Gastroesophageal sphincter (tissue), 4 donors: ENCODE data around the gene FNDC3B. TPM values are rescaled to one million over a fixed set of nuclear protein-coding genes. Genes with fewer than 3 reads are reported as not detected.
A peak's percentile ranks its signal among the peaks of the same experiment; 100 is the strongest.

Experiments
- ATAC-seq: fragments of 150-250 bp; one replicate; pipeline ENCODE4 v1.9.1; 2016; ENCODE audit warnings: mild to moderate bottlenecking, moderate library complexity
- H3K27ac ChIP-seq, 4 donors: fragments of 200-600 bp; sonication (generic) in 3 of 4; 1 replicate in 3 of 4; 2 replicates in 1 of 4; pipeline ENCODE4 v1.5.1; 2016 to 2019
- H3K27me3 ChIP-seq: fragments of 200-600 bp; sonication (generic); one replicate; pipeline ENCODE4 v1.5.1; 2019
- H3K36me3 ChIP-seq, 2 donors: fragments of 200-600 bp; sonication (generic); one replicate each; pipeline ENCODE4 v1.5.1; 2019; ENCODE audit warnings: control low read depth in 1 of 2
- H3K4me1 ChIP-seq, 3 donors: fragments of 200-600 bp; sonication (generic); 1 replicate in 2 of 3; 2 replicates in 1 of 3; pipeline ENCODE4 v1.5.1; 2016 to 2019; ENCODE audit warnings: control low read depth in 2 of 3
- H3K4me3 ChIP-seq, 2 donors: fragments of 200-600 bp; sonication (generic); one replicate each; pipeline ENCODE4 v1.5.1; 2019; ENCODE audit warnings: mild to moderate bottlenecking in 1 of 2, moderate library complexity in 1 of 2
- H3K9me3 ChIP-seq, 3 donors: fragments of 200-600 bp; sonication (generic); one replicate each; pipeline ENCODE4 v1.5.1; 2017 to 2019; ENCODE audit warnings: control low read depth in 2 of 3
- EP300 ChIP-seq: sonication (generic); formaldehyde crosslinking; IDR thresholded peaks from one replicate; pipeline ENCODE4 v1.6.1; 2017; ENCODE audit warnings: antibody characterized with exemption, mild to moderate bottlenecking
- POLR2A ChIP-seq, 2 donors: fragments of 450-650 bp; IDR thresholded peaks; one replicate each; pipeline ENCODE4 v1.6.1; 2017; ENCODE audit warnings: antibody characterized with exemption in 2 of 2, mild to moderate bottlenecking in 2 of 2, moderate library complexity in 1 of 2
- POLR2AphosphoS5 ChIP-seq: sonication (generic); formaldehyde crosslinking; IDR thresholded peaks from one replicate; pipeline ENCODE4 v1.6.1; 2017; ENCODE audit warnings: antibody characterized with exemption
- WGBS, 2 donors: methylation state at CpG; one replicate each; pipeline ENCODE4 v1.1.5; 2018; ENCODE audit warnings: low coverage in 1 of 2; 5-methylcytosine and 5-hydroxymethylcytosine counted together
- total RNA-seq, 4 donors: library from RNA; depleted of rRNA; stranded (reverse); fragments of >200 nt; gene quantifications; one replicate each; pipeline ENCODE4 v1.1.0, GENCODE V29; 2016
- TF ChIP-seq, protein P1 (sequence below), 4 experiments: fragments of 200-600 bp in 2 of 4; fragments of 450-650 bp in 2 of 4; sonication (generic) in 1 of 4; IDR thresholded peaks; one replicate each; pipeline ENCODE4 v1.5.1; 2017 to 2019; ENCODE audit warnings: antibody characterized with exemption in 4 of 4, mild to moderate bottlenecking in 2 of 4, moderate library complexity in 2 of 4

Gene FNDC3B
- total RNA-seq, 4 donors from 2014 or later = 53.1 to 97.2 (median 70.8) TPM

DNA sequence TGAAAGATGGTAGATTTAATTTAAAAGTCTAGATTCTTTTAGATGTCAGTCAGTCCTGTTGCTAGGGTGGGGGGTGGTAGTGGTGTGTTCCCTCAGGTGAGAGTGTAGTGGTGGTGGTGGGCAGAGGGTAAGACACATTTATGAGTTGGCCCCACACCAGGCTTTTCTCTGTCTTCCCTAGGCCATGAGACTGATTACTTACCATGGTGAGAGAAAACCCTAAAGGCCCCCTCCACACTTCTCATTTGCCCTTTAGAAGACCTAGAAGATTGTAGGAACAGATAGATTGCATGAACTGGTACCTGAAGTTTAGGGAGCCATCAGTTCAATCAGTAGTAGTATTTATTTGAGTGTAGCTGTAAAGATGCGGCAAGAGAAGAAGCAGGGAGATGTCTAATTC lies 20.9 kb downstream of the FNDC3B start:
- Histone ChIP-seq H3K27me3 (no peaks in the 10 kb centered on the region), H3K36me3 (no peaks in the 10 kb centered on the region), H3K27ac (no peak overlapping the region), H3K9me3 (no peaks in the 10 kb centered on the region), H3K4me3 (no peak overlapping the region), H3K4me1 (peaks cover 2 to 97% (median 42%) of the 10 kb centered on the region in 3 donors)
- TF ChIP-seq, protein P1, sequence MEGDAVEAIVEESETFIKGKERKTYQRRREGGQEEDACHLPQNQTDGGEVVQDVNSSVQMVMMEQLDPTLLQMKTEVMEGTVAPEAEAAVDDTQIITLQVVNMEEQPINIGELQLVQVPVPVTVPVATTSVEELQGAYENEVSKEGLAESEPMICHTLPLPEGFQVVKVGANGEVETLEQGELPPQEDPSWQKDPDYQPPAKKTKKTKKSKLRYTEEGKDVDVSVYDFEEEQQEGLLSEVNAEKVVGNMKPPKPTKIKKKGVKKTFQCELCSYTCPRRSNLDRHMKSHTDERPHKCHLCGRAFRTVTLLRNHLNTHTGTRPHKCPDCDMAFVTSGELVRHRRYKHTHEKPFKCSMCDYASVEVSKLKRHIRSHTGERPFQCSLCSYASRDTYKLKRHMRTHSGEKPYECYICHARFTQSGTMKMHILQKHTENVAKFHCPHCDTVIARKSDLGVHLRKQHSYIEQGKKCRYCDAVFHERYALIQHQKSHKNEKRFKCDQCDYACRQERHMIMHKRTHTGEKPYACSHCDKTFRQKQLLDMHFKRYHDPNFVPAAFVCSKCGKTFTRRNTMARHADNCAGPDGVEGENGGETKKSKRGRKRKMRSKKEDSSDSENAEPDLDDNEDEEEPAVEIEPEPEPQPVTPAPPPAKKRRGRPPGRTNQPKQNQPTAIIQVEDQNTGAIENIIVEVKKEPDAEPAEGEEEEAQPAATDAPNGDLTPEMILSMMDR (IDR thresholded peaks at IDR 0.05) = no peak
- TF ChIP-seq POLR2A (IDR thresholded peaks at IDR 0.05) = no peak
- no peak for TF ChIP-seq POLR2AphosphoS5
- no peak for TF ChIP-seq EP300
- no peak for ATAC-seq
- WGBS, 2 donors = 60 to 91% methylated on average over 1 of the region's 1 CpG

DNA sequence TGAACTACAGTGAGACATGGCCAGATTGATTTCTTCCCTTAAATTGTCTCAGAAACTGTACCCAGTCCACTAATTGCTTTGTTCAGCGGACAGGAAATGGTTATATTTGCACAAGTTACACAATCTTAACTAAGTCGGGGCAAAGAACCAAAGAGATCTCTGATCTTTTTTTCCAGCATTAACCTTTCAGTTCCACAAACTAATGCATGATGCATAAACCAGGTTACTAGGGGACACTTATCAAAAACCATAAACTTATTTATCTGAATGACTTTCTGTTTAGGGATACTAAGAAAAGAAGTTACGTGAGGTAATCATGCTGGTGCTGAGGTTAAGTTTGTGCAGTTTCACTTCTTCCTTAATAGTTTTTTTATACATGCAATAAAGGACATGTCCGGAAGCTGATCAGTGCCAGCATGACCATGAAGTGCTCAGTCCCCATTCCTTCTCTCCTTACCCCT lies 22.4 kb downstream of the FNDC3B start:
- H3K9me3 ChIP-seq = no peaks in the 10 kb centered on the region
- no peaks in the 10 kb centered on the region for H3K36me3 ChIP-seq
- ATAC-seq = peak; percentile 56
- 23 to 29% methylated on average over 4 of the region's 4 CpGs for WGBS, 2 donors
- H3K27ac ChIP-seq = peak overlapping the region in 2 of 4 donors; percentile 20 to 21
- peak overlapping the region in 1 of 2 donors; percentile 27 for H3K4me3 ChIP-seq
- TF ChIP-seq POLR2AphosphoS5 (peak; percentile 26), POLR2A (IDR thresholded peaks at IDR 0.05) (no peak)
- H3K27me3 ChIP-seq = no peaks in the 10 kb centered on the region
- H3K4me1 ChIP-seq = peaks cover 13 to 97% (median 45%) of the 10 kb centered on the region in 3 donors

DNA sequence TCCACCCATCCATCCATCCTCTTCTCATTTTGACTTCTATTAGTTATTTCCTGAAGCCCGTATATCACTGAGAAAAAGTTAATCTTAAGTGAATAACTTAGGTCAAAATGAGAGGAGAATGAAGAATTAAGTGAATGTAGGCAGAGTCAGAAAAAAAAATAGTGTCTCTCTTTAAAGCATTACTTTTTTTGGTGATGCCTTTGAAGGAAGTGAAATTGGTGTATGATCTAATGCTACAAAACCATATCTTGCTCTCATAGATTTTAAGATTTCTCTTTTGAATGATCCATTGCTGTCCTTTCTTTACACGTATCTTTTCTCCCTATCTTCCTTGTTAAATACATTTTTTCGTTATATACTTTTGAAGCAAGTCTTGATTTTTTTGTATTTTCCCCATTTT lies 23.4 kb downstream of the FNDC3B start:
- Histone ChIP-seq H3K36me3 (no peaks in the 10 kb centered on the region), H3K27ac (no peak overlapping the region), H3K27me3 (no peaks in the 10 kb centered on the region), H3K4me3 (no peak overlapping the region), H3K4me1 (peaks cover 16 to 97% (median 35%) of the 10 kb centered on the region in 3 donors), H3K9me3 (no peaks in the 10 kb centered on the region)
- TF ChIP-seq POLR2A (IDR thresholded peaks at IDR 0.05) = no peak
- TF ChIP-seq, protein P1 (IDR thresholded peaks at IDR 0.05) = no peak
- TF ChIP-seq EP300 = no peak
- no peak for TF ChIP-seq POLR2AphosphoS5
- no peak for ATAC-seq
- 88 to 89% methylated on average over 3 of the region's 3 CpGs for WGBS, 2 donors

DNA sequence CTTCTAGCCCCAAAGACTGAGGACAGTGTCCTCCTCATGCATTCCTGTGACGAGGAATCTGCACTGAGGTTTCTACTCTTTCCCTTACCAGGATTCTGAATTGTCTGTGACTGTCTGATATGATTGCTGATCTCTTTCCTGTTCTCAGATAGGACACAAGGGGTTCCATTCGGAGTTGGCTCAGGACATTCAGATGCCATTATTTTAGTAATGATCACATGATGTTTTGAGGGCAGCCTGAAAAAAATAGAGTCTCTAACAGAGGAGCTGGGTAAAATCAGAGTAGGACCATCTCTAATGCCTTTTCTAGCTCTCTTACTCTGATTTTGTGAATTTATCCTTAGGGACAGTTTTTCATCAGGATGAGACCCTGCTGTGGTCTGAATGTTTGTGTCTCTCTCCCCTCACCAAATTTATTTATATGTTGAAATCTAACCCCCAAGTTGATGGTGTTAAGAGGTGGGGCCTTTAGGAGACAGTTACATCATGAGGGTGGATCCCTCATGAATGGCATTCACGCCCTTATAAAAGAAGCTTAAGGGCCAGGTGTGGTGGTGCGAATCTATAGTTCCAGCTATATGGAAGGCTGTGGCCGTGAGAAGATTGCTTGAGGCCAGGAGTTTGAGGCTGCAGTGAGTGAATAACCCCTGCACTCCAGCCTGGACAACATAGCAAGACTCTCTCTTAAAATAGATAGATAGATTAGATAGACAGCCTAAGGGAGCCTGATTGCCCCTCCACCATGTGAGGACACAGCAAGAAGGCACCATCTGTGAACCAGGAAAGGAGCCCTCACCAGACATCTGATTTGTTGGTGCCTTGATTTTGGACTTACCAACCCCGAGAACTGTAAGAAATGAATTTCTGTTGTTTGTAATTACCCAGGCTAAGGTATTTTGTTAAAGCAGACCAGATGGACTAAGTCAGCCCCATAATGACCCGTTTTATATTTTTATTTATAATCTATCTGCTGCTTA lies 24.4 kb downstream of the FNDC3B start:
- H3K27me3 ChIP-seq = no peaks in the 10 kb centered on the region
- no peaks in the 10 kb centered on the region for H3K36me3 ChIP-seq
- ATAC-seq = no peak
- H3K27ac ChIP-seq = no peak overlapping the region
- 86 to 90% methylated on average over 4 to 6 of the region's 7 CpGs for WGBS, 2 donors
- no peak for TF ChIP-seq POLR2A (IDR thresholded peaks at IDR 0.05)
- TF ChIP-seq POLR2AphosphoS5 = no peak
- TF ChIP-seq EP300 = no peak
- TF ChIP-seq, protein P1 (IDR thresholded peaks at IDR 0.05) = no peak
- H3K9me3 ChIP-seq = no peaks in the 10 kb centered on the region
- H3K4me3 ChIP-seq = no peak overlapping the region
- H3K4me1 ChIP-seq = peaks cover 19 to 97% (median 32%) of the 10 kb centered on the region in 3 donors

DNA sequence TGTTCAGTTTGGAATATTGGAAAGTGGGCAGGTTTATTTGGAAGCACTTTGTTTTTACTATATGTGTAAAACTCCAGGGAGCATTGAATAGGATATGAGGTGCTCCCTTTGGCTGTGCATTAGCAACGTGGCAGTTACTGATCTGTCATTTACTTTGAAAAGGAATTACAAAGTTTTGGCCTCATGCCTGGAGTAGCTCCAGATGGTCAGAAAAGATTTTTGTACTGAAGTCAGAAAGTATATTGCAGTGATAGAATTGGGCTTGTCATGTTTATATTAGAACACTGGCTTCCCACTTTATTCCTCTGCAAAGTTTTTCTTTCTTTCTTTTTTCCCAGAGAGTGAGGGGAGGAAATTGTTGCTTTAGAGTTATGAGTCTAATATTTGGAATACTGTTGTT lies 26.1 kb downstream of the FNDC3B start:
- no peak overlapping the region for H3K4me3 ChIP-seq
- TF ChIP-seq POLR2A (IDR thresholded peaks at IDR 0.05) (no peak), POLR2AphosphoS5 (no peak), EP300 (no peak)
- TF ChIP-seq, protein P1 (IDR thresholded peaks at IDR 0.05) = no peak
- H3K9me3 ChIP-seq = no peaks in the 10 kb centered on the region
- no peak for ATAC-seq
- 0% methylated on average over 1 of the region's 1 CpG for WGBS, 2 donors
- H3K4me1 ChIP-seq = peaks cover 25 to 97% (median 25%) of the 10 kb centered on the region in 3 donors
- no peaks in the 10 kb centered on the region for H3K36me3 ChIP-seq
- no peaks in the 10 kb centered on the region for H3K27me3 ChIP-seq
- no peak overlapping the region for H3K27ac ChIP-seq
